Duodenal mucosa (tissue), 2 donors: Measurements from ENCODE around the gene HBS1L.

Source experiments
- H3K27ac ChIP-seq: one replicate; pipeline ENCODE4 v1.7.0; 2013; ENCODE audit warnings: low read depth, low read length
- H3K27me3 ChIP-seq, 2 donors: one replicate each; pipeline ENCODE4 v1.7.0; 2013; ENCODE audit warnings: low read length in 2 of 2, control low read depth in 1 of 2; ENCODE audit not compliant: insufficient read depth in 2 of 2, control insufficient read depth in 1 of 2
- H3K36me3 ChIP-seq, 2 donors: one replicate each; pipeline ENCODE4 v1.7.0; 2013; ENCODE audit warnings: low read length in 2 of 2, control low read depth in 1 of 2; ENCODE audit not compliant: insufficient read depth in 2 of 2, control insufficient read depth in 1 of 2
- H3K4me1 ChIP-seq, 2 donors: one replicate each; pipeline ENCODE4 v1.7.0; 2013; ENCODE audit warnings: low read length in 2 of 2, control low read depth in 1 of 2; ENCODE audit not compliant: insufficient read depth in 2 of 2, control insufficient read depth in 1 of 2
- H3K4me3 ChIP-seq, 2 donors: one replicate each; pipeline ENCODE4 v1.7.0; 2013; ENCODE audit warnings: low read length in 2 of 2, low read depth in 1 of 2
- H3K9ac ChIP-seq, 2 donors: one replicate each; pipeline ENCODE4 v1.7.0; 2013; ENCODE audit warnings: low read length in 2 of 2, low read depth in 1 of 2
- H3K9me3 ChIP-seq, 2 donors: one replicate each; pipeline ENCODE4 v1.7.0; 2013; ENCODE audit warnings: low read length in 2 of 2, control low read depth in 1 of 2; ENCODE audit not compliant: control insufficient read depth in 1 of 2

HBS1L gene

DNA sequence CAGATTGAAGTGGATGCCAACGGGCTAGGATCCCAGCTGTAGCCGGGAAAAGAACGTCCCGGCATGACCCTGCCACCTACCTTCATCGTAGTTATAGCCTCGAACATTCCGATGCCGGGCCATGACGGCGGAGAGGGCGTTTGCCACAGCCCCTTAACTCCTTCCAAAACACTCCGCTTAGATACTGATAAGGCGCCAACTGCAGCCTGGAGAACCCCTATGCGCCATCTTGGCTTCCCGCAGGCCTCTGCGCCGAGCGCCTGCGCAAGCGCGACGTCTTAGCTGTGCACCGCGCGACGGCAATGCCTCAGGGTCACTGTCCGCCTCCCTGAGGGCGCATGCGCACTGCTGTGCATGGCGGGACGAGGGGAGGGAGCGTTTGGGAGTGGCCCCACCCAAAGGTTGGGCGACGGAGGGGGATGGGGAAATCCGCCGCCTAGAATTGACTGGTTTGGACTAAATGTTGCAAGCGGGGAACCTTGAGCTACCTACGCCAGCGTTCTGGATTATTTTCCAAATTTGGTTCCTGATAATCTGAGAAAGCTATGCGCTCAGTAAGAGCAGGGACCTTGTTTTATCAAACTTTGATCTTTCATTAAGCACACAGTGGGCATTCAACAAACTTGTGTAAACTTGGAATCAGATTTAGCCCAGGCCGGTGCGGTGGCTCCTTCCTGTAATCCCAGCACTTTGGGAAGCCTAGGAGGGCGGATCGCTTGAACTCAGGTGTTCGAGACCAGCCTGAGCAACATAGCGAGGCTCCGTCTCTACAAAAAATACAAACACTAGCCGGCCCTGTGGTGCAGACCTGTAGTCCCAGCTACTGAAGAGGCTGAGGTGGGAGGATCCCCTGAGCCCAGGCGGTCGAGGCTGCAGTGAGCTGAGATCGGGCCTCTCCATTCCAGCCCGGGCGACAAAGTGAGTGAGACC, at the start of gene HBS1L:
Gene HBS1L (minus strand): TSS at position 254 of the 930 bp plus-strand sequence. CDS start 131 bp downstream, at position 123.
- H3K4me1 ChIP-seq: peaks cover 11 to 12% of the 10 kb centered on the region in 2 donors

DNA sequence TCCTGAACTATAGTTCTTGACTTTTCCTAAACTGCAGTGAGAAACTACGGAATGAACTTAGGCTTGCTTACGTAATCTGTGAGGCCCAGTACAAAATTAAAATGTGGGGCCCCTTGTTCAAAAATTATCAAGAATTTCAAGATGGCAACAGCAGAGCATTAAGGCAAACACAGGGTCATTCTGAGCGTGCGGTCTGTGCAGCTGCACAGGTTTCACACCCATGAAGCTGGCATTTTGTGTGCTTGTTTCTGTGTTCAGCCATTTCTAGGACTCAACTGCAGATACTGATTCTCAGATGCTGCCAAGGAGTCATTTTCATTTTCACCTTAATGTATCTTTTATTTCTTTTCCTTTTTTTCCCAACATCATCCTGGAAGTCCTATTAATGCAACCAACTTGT, 49.6 kb upstream of the HBS1L start:
- Histone ChIP-seq H3K4me1 (no peaks in the 10 kb centered on the region), H3K36me3 (no peaks in the 10 kb centered on the region), H3K27me3 (no peaks in the 10 kb centered on the region), H3K4me3 (no peak overlapping the region), H3K27ac (no peak overlapping the region), H3K9ac (no peak overlapping the region), H3K9me3 (no peaks in the 10 kb centered on the region)

More for the DNA sequence above, at the start of gene HBS1L:
- no peaks in the 10 kb centered on the region for H3K9me3 ChIP-seq
- H3K36me3 ChIP-seq: peaks cover 3% of the 10 kb centered on the region in 2 donors
- no peaks in the 10 kb centered on the region for H3K27me3 ChIP-seq
- H3K27ac ChIP-seq: peak within 1 kb of the TSS; percentile 16
- H3K9ac ChIP-seq: peak within 1 kb of the TSS; percentile 78 to 95
- H3K4me3 ChIP-seq: peak within 1 kb of the TSS; percentile 95 to 99

DNA sequence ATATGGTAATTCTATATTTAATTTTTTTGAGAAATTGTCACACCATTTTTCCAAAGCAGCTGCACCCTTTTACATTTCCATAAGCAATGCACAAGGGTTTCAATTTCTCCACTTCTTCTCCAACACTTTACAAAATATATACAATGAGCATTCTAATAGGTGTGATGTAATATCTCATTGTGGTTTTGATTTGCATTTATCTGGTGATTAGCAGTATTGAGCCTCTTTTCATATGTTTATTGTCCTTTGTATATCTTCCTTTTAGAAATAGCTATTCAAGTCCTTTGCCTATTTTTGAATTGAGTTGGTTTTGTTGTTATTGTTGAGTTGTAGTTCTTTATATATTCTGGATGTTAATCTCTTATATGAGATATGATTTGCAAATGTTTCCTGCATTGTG, 47.6 kb upstream of the HBS1L start:
- no peak overlapping the region for H3K4me3 ChIP-seq
- no peaks in the 10 kb centered on the region for H3K4me1 ChIP-seq
- no peaks in the 10 kb centered on the region for H3K9me3 ChIP-seq
- H3K27ac ChIP-seq: no peak overlapping the region
- no peaks in the 10 kb centered on the region for H3K27me3 ChIP-seq
- no peak overlapping the region for H3K9ac ChIP-seq
- no peaks in the 10 kb centered on the region for H3K36me3 ChIP-seq

DNA sequence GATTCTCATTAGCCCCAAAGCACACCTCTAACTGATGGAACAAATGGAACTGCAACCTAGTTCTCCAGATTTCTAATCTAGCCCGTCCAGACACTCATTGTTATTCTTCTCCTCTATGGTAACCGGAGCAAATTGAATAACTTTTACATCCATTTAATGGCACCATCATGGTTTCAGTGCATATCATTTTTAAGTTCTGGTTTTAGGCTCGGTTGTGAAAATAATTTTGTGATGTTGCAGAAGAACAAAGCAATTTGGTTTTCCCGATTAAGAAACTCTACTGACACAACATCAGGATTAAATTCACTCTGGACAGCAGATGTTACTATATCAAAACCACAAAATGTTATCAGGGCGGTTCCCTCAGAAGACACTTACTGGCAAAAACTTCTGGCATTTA, 42.5 kb upstream of the HBS1L start:
- H3K4me1 ChIP-seq: no peaks in the 10 kb centered on the region
- H3K9ac ChIP-seq: no peak overlapping the region
- no peaks in the 10 kb centered on the region for H3K36me3 ChIP-seq
- no peaks in the 10 kb centered on the region for H3K9me3 ChIP-seq
- no peaks in the 10 kb centered on the region for H3K27me3 ChIP-seq
- no peak overlapping the region for H3K4me3 ChIP-seq
- H3K27ac ChIP-seq: no peak overlapping the region

DNA sequence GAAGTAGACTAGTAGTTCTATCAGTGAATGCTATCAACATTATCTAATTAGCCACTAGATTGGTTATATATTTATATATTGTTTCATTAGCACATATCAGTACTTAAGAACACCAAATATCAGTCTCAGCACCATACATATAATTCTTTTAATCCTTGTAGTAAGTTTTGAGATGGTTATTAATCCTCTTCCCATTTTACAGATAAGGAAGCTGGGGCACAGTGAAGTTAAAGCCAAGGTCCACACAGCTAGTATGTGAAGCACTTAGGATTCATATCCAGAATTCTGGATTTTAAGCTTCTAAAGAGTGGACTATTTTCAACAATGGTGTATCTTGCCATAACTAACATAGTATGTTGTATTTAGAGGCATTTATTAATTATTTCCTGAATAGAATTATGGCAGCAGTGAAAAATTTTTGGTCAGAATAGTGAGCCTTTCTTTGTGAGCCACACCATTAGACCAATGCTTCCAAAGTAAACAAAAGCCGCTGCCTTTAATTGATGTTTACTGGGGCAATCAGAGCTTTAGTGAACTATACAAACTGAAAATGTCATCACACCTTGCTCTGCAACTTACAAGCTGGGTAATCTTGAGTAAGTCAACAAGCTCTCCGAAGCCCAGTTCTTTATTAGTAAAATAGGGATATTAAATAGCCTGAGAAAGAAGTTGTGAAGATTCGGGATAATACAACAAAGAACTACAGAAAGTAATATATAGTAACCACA, 41.9 kb upstream of the HBS1L start:
- no peaks in the 10 kb centered on the region for H3K9me3 ChIP-seq
- no peaks in the 10 kb centered on the region for H3K36me3 ChIP-seq
- H3K27me3 ChIP-seq: no peaks in the 10 kb centered on the region
- H3K4me3 ChIP-seq: no peak overlapping the region
- H3K27ac ChIP-seq: no peak overlapping the region
- H3K4me1 ChIP-seq: no peaks in the 10 kb centered on the region
- no peak overlapping the region for H3K9ac ChIP-seq

DNA sequence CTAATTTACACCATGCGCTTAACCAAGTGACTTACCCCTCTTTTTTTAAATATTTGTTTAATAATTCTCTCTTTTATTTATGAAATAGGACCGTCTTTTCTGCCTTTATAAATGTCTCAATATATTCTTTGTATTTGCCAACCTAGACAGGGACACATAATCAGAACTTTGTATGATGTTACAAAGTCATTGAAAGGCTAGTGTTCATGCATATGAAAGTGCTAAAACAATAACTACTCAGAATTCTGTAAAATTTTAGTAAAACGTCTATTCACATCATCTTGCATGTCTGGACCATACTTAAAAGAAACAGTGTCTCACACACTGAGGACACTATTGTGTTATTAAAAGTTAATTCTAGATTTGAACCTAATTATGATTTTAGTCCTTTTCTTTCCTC, 41.1 kb upstream of the HBS1L start:
- no peaks in the 10 kb centered on the region for H3K27me3 ChIP-seq
- H3K4me3 ChIP-seq: no peak overlapping the region
- H3K36me3 ChIP-seq: no peaks in the 10 kb centered on the region
- H3K9me3 ChIP-seq: no peaks in the 10 kb centered on the region
- H3K4me1 ChIP-seq: no peaks in the 10 kb centered on the region
- H3K27ac ChIP-seq: no peak overlapping the region
- H3K9ac ChIP-seq: no peak overlapping the region

DNA sequence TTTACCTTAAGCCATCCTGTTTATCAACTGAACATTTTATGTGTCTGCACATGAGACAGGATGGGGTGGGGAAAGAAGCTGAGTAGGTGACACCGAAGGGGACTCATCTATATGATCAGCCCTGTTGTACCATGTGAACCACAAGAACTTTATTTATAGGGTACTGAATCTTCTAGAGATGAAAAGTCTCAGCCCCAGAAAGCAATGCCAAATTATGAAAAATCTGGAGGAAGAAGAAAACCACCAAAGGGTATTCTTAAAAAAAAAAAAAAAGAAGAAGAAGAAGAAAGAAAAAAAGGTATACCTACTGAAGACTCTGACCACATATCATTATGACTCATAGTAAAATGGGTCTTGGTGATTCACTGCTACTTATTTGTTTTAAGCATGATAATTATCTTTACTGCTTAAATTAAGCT, 39.8 kb upstream of the HBS1L start:
- Histone ChIP-seq H3K27me3 (no peaks in the 10 kb centered on the region), H3K36me3 (no peaks in the 10 kb centered on the region), H3K9me3 (no peaks in the 10 kb centered on the region), H3K9ac (no peak overlapping the region), H3K4me3 (no peak overlapping the region), H3K27ac (no peak overlapping the region), H3K4me1 (no peaks in the 10 kb centered on the region)

DNA sequence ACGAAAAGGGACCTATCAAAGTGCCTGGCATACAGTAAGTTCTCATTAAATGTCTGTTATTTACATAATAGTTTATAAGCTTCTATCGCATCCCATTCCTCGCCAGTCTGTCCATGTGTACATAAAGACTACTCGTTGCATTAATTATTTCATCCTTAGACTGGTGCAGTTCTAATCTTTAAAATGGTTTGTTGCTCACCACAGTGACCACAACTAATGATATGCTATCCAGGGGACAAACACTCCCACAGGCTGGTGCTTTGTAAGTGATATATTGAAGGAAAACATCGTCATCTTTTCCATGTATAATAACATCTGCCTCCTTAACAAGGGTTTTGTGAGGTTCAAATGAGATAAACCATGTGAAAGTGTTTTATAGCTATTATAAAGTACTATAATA, 39.0 kb upstream of the HBS1L start:
- no peaks in the 10 kb centered on the region for H3K36me3 ChIP-seq

DNA sequence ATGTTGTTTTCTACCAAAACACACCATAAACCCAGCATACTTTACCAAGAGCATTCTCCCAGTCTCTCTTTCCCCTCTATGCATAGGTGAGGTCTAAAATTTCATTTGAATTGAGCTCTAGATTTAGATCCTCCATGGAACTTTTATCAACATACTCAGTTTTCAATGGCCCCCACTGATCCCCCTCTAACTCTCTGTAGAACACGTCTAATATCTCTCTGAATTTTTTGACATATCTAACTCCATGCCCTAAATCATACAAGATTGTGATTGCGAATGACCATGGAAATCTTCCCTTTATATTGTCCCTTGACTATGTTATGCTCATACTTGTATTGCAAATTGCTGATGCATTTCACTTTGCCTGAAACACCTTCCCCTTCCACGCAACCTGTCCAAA, 38.1 kb upstream of the HBS1L start:
- H3K36me3 ChIP-seq: no peaks in the 10 kb centered on the region
- H3K4me1 ChIP-seq: peaks cover 0 to 11% of the 10 kb centered on the region in 2 donors
- H3K9me3 ChIP-seq: no peaks in the 10 kb centered on the region
- H3K27ac ChIP-seq: no peak overlapping the region
- H3K4me3 ChIP-seq: no peak overlapping the region
- H3K9ac ChIP-seq: no peak overlapping the region
- no peaks in the 10 kb centered on the region for H3K27me3 ChIP-seq

More for the DNA sequence above, 39.0 kb upstream of the HBS1L start:
- no peak overlapping the region for H3K9ac ChIP-seq
- H3K27me3 ChIP-seq: no peaks in the 10 kb centered on the region
- H3K9me3 ChIP-seq: no peaks in the 10 kb centered on the region
- no peak overlapping the region for H3K4me3 ChIP-seq
- H3K4me1 ChIP-seq: peaks cover 0 to 3% of the 10 kb centered on the region in 2 donors
- H3K27ac ChIP-seq: no peak overlapping the region

DNA sequence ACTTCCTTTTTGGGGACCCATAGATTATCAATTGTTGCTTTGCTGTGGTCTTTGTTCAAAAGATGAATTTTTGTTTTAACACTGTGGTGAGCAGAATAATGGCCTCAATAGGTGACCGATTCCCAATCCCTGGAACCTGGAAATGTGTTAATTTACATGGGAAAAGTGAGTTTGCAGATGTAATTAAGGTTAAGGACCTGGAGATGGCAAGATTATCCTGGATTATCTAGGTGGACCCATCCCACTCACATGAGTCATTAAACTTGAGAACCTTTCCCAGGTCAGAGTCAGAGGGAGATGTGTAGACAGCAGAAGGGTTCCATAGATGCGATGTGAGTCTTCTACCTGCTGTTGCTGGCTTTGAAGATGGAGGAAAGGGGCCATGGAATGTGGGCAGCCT, 36.2 kb upstream of the HBS1L start:
- H3K4me1 ChIP-seq: peaks cover 0 to 17% of the 10 kb centered on the region in 2 donors
- H3K4me3 ChIP-seq: no peak overlapping the region
- H3K27me3 ChIP-seq: no peaks in the 10 kb centered on the region
- no peaks in the 10 kb centered on the region for H3K9me3 ChIP-seq
- H3K9ac ChIP-seq: no peak overlapping the region
- H3K36me3 ChIP-seq: no peaks in the 10 kb centered on the region
- no peak overlapping the region for H3K27ac ChIP-seq
